Psoas muscle (tissue), 8 donors: ENCODE measurements around the gene SIGLEC15. TPM values are rescaled to one million over a fixed set of nuclear protein-coding genes. Genes with fewer than 3 reads are reported as not detected.
"Not testable (repeated sequence)": the region's sequence is repeated elsewhere in the genome, so short reads cannot be mapped to it uniquely, and the experiment has no call there.

Experiments
- ATAC-seq, 4 donors: fragments of 200-7000 bp; cut with Tn5 transposase; one replicate each; pipeline ENCODE4 v1.9.1; 2020; ENCODE audit warnings: moderate library complexity in 3 of 4, mild to moderate bottlenecking in 2 of 4
- DNase-seq, 2 donors: peaks; one replicate each; pipeline ENCODE4 v3.0.0-alpha.2; 2020
- H3K27ac ChIP-seq: fragments of 200-600 bp; one replicate; pipeline ENCODE4 v1.8.0; 2022
- H3K27me3 ChIP-seq, 3 donors: fragments of 200-600 bp in 1 of 3; one replicate each; pipeline versions ENCODE4 v1.6.1 to v1.8.0; 2013 to 2022; ENCODE audit warnings: low read length in 2 of 3, mild to moderate bottlenecking in 2 of 3, moderate library complexity in 1 of 3; ENCODE audit not compliant: insufficient read depth in 3 of 3
- H3K36me3 ChIP-seq, 2 donors: fragments of 200-600 bp in 1 of 2; one replicate each; pipeline versions ENCODE4 v1.6.1 to v1.8.0; 2013 to 2022; ENCODE audit warnings: low read depth in 1 of 2, mild to moderate bottlenecking in 1 of 2, moderate library complexity in 1 of 2; ENCODE audit not compliant: insufficient read depth in 1 of 2
- H3K4me1 ChIP-seq: fragments of 200-600 bp; one replicate; pipeline ENCODE4 v1.8.0; 2022
- H3K4me3 ChIP-seq: fragments of 200-600 bp; one replicate; pipeline ENCODE4 v1.8.0; 2022; ENCODE audit warnings: mild to moderate bottlenecking
- H3K9me3 ChIP-seq: fragments of 200-600 bp; one replicate; pipeline ENCODE4 v1.8.0; 2022
- CTCF ChIP-seq: fragments of 200-600 bp; IDR thresholded peaks from one replicate; pipeline ENCODE4 v1.8.0; 2022; ENCODE audit warnings: antibody characterized with exemption
- WGBS, 3 donors: extraction: QIAGEN DNeasy Blood & Tissue Kit; methylation state at CpG; one replicate each; pipeline versions ENCODE4 v1.1.6 to v1.1.7; 2013; 5-methylcytosine and 5-hydroxymethylcytosine counted together
- intact Hi-C, 2 donors: fragments of 100-400 bp; cut with DNase I; formaldehyde crosslinking; loops; one replicate each; pipeline versions ENCODE4 v1.11.0 to v1.14.2; 2022
- polyA plus RNA-seq, 3 donors: library from polyadenylated mRNA; stranded (reverse); fragments of 200-250 nt; gene quantifications; one replicate each; pipeline ENCODE4 v1.2.3, GENCODE V29; 2013
- total RNA-seq, 4 donors: library from RNA; stranded (reverse); fragmentation: NEBNext Ultra II Directional in 2 of 4; extraction: Animal tissue kit (Norgen Biotek cat#: 25700) in 2 of 4; gene quantifications; one replicate each; pipeline versions ENCODE4 v1.2.1 to v1.2.4, GENCODE V29; 2021 to 2023
- donor health status: healthy with polysubstance abuse.
- donor health status: DM: no; HTN: no; CAD: no; lungs with moderate emphysema.
- donor health status: Bipolar disorder and iron deficiency.
- donor health status: healthy.
- donor health status: DM: yes; HTN: yes; CAD: no.
- donor health status: DM: no; HTN: no; CAD: no.
- donor health status: DM: no; HTN: no; CAD: no.
- donor health status: DM: yes; HTN: yes; CAD: no.

SIGLEC15 gene
- total and polyA plus RNA-seq, 7 donors, result not detected

DNA sequence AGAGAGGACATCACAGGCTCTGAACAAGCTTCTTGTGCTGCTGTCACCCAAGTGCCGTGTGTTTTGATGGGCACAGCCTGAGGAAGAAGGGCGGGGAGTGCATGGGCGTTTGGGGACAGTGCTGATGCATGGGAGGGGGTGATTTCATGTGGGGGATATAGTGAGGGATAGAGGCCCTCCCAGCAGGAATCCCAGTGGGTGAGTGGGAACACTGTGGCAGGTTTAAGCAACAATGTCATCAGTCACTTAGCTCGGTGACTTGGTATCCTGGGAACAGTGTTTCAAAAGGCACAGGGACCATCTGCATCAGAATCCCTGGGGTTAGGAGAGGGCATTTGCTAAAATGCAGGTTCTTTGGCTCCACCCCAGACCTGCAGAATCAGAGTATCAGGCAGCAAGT is 609 bp downstream of the SIGLEC15 start:
- H3K4me3 ChIP-seq, result no peak overlapping the region
- WGBS, 3 donors, result 78 to 88% (median 79%) methylated on average over 4 of the region's 4 CpGs
- H3K27me3 ChIP-seq, result no peaks in the 10 kb centered on the region
- H3K9me3 ChIP-seq, result no peaks in the 10 kb centered on the region
- H3K27ac ChIP-seq, result no peak overlapping the region
- DNase-seq (no peak), ATAC-seq (no peak)
- no peak for TF ChIP-seq CTCF
- no peaks in the 10 kb centered on the region for H3K36me3 ChIP-seq
- intact Hi-C loops, result no loop called here
- no peaks in the 10 kb centered on the region for H3K4me1 ChIP-seq

GRCh38 chr18:45826716-45827115 is 1.2 kb downstream of the SIGLEC15 start:
- H3K9me3 ChIP-seq, ATAC-seq, H3K4me3 ChIP-seq, H3K4me1 ChIP-seq, H3K27me3 ChIP-seq, intact Hi-C loops, H3K36me3 ChIP-seq, DNase-seq, H3K27ac ChIP-seq: not testable (repeated sequence)
- WGBS, 3 donors, result 82 to 84% (median 84%) methylated on average over 4 of the region's 4 CpGs

DNA sequence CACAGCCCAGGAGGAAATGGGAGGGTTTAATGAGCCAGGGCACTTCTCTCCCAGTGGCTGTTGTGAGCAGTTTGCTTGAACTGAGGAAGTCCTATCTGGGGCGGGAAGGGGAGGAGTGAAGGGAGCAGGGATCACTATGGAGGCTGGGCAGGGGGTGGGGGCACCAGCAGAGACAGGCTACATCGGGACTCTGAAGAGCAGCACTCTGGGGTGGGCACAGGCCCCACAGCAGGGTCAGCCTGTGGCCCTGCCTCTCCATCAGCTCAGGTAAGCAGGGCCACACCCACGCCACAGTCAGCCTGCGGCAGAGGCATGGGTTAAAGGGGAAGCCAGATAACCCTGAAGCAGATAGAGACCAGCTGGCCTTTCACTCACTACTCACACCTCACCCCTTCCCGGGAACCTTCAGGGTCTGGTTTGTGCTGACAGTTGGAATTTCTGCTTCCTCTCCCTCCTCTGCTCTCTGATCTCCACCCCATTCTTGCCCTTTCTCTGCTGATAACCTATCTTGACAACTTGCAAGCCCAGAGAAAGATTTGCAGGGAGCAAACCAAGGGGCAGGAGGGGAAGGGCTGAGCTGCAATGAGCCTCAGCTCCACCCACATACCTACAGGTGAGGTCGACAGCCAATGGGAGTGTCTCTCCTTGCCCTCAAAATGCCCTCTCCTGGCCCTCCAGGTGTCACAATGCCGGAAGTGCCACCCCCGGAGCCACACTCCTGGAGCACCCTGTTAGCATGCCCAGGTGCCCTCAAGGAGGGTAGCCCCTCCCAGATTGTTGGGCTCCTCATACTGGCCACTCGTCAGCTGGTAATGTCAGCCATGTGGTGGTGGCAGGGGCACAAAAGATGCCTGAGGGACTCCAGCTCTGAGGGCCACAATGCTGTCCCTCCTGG is 3.7 kb downstream of the SIGLEC15 start:
- DNase-seq, result no peak
- no peak for TF ChIP-seq CTCF

DNA sequence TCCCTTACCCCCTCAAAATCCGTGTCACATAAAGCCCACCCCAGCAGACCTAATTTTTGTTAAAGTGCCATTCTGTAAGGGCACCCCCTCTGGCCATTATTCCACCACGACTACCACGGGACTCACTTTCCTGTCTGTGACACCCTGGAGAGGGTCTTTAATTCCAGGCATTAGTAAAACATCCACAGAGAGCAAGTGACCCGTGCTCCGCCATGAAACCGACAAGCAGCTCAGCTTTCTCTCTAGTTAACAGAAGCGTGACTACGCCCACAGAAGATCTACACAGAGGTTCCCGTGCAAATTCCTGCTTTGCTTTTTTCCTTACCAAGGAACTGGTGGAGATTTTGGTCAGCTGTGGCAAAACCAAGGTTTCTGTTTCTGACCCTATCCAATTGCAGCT is 4.4 kb downstream of the SIGLEC15 start:
- Histone ChIP-seq H3K4me3 (no peak overlapping the region), H3K27me3 (no peaks in the 10 kb centered on the region), H3K9me3 (no peaks in the 10 kb centered on the region), H3K36me3 (no peaks in the 10 kb centered on the region), H3K27ac (no peak overlapping the region), H3K4me1 (no peaks in the 10 kb centered on the region)
- DNase-seq (no peak), ATAC-seq (no peak)
- whole genome bisulfite sequencing, 3 donors, result 35 to 47% (median 45%) methylated on average over 9 of the region's 9 CpGs
- no peak for TF ChIP-seq CTCF
- intact Hi-C loops, result no loop called here

More for the DNA sequence above, 3.7 kb downstream of the SIGLEC15 start:
- 61 to 68% (median 68%) methylated on average over 7 to 9 of the region's 9 CpGs for WGBS, 3 donors
- Histone ChIP-seq H3K9me3 (no peaks in the 10 kb centered on the region), H3K4me3 (no peak overlapping the region), H3K36me3 (no peaks in the 10 kb centered on the region), H3K4me1 (no peaks in the 10 kb centered on the region), H3K27ac (no peak overlapping the region), H3K27me3 (no peaks in the 10 kb centered on the region)
- intact Hi-C loops, result no loop called here
- peak in 1 of 4 donors; percentile 33 for ATAC-seq

DNA sequence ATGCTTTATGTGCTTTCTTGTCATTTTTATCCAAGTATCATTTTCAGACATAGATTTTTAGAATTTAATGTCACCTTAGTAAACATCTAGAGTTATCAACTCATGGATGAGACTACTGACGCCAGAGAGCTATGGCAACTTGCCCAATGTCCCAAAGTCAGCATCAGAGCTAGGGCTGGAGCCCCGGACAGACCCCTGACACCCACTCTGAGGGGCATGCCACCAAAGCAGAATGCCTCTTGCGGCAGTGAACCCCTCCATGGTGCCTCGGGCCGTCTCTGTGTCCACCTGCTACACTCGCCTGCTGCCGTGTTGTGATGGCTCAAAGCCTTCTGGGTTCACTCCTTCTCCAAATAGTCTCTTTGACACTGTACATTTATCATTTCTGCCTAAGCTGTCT is 5.4 kb downstream of the SIGLEC15 start:
- Histone ChIP-seq H3K9me3 (no peaks in the 10 kb centered on the region), H3K36me3 (no peaks in the 10 kb centered on the region), H3K27me3 (no peaks in the 10 kb centered on the region), H3K27ac (no peak overlapping the region), H3K4me3 (no peak overlapping the region), H3K4me1 (no peaks in the 10 kb centered on the region)
- ATAC-seq (no peak), DNase-seq (no peak)
- no peak for TF ChIP-seq CTCF
- WGBS, 3 donors, result 71 to 80% (median 74%) methylated on average over 7 of the region's 7 CpGs
- intact Hi-C loops, result no loop called here
